Measurements from ENCODE around the gene NIPAL3.
"Not testable (repeated sequence)": the region's sequence is repeated elsewhere in the genome, so short reads cannot be mapped to it uniquely, and the experiment has no call there.

The NIPAL3 gene

DNA sequence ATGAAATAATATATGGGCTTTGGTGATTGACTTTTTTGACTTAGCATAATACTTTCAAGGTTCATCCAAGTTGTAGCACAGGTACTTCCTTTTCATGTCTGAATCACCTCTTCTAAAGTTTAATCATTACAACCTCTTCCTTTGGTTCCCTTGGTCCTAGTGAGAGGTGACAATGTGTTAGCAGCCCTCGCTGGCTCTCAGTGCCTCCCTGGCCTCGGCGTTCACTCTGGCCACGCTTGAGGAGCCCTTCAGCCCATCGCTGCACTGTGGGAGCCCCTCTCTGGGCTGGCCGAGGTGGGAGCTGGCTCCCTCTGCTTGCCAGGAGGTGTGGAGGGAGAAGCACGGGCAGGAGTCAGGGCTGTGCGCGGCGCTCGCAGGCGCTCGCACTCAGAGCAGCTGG is 74.1 kb downstream of the NIPAL3 start:
- DNase-seq (ENCODE audit: low read depth, low spot score) = no peak

DNA sequence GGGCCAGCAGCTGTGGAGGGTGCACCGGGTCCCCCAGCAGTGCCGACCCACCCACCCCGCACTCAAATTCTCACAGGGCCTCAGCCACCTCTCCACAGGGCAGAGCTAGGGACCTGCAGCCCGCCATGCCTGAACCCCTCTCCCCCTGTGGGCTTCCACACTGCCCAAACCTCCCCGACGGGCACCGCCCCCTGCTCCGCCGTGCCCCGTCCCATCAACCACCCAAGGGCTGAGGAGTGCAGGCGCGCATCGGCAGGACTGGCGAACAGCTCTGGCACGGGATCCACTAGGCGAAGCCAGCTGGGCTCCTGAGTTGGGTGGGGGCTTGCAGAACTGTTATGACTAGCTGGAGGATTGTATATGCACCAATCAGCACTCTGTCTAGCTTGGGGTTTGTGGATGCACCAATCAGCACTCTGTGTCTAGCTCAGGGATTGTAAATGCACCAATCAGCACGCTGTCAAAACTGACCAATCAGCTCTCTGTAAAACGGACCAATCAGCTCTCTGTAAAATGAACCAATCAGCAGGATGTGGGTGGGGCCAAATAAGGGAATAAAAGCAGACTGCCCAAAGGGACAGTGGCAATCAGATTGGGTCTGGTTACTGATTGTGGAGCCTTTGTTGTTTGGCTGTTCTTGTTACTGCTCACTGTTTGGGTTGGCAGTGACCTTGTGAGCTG is 74.6 kb downstream of the NIPAL3 start:
- DNase-seq (ENCODE audit: low read depth, low spot score) = no peak

DNA sequence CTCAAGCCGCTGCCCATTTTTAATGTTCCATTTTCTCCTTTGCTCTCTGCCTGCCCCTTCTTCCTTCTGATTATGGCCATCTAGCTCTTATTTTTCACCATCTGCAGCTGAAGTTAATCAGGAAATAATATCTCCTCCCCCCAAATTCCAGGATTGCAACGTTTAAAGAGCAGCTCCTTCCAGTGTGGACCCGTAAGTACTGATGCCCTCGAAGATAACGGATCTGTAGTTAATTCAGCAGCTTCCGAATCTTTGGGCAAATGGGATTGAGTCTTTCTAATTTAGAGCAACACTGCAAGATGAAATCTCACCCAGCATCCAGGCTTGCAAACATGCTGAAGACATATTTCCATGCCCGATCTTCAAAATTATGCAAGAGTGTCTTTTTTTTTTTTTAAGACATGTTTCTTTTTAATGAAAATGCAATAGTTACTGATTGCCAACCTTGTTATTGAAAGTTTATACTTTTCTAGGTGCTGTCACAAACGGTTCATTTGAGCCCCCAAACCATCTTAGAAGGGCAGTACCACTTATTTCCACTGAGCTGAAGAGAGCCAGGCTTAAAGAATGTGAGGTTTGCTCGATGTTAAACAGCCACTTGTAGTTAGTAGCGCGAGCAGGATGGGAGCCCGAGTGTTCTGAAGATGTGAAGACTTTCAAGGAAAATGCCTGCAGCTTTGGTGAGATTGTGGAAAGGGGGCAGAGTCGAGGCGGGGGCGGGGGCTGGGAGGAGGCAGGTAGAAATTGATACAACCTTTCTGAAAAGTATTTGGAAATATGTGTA is 76.2 kb downstream of the NIPAL3 start:
- DNase-seq (ENCODE audit: low read depth, low spot score) = no peak

DNA sequence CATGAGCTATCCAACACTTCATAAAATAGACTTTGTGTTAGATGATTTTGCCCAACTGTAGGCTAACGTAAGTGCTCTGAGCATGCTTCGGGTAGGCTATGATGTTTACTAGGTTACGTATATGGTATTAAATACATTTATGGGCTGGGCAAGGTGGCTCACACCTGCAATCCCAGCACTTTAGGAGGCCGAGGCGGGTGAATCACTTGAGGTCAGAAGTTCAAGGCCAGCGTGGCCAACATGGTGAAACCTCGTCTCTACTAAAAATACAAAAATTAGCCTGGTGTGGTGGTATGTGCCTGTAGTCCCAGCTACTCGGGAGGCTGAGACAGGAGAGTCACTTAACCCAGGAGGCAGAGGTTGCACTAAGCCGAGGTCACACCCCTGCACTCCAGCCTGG is 77.3 kb downstream of the NIPAL3 start:
- not testable (repeated sequence) for DNase-seq (ENCODE audit: low read depth, low spot score)

DNA sequence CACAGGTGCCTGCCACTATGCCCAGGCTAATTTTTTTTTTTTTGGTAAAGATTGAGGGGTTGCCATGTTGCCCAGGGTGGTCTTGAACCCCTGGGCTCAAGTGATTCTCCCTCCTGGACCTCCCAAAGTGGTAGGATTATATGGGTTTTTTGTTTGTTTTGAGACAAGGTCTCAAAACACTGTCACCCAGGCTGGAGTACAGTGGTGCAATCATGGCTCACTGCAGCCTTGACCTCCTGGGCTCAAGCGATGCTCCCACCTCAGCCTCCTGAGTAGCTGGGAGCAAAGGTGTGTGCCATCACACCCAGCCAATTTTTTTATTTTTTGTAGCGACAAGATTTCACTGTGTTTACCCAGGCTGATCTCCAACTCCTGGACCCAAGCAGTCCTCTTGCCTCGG is 78.2 kb downstream of the NIPAL3 start:
- DNase-seq (ENCODE audit: low read depth, low spot score) = no peak

DNA sequence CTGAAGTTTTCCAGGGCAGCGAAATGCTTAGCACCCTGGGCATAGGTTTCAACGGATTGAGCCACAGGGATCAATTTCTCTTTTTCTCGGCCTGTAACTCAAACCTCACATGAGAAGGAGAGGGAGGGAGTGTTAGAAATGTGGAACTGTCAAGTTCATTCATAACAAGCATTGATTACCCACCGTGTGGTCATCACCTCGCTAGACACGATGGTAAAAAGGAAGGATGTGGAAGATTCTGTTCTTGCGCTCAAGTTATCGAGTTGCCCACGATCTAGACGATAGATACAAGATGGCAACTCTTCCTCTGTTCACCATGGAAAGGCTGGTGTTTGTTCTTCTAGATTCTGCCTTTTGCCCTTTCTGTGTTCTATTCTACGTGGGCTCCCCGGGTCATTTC is 83.0 kb downstream of the NIPAL3 start:
- no peak for DNase-seq (ENCODE audit: low read depth, low spot score)

DNA sequence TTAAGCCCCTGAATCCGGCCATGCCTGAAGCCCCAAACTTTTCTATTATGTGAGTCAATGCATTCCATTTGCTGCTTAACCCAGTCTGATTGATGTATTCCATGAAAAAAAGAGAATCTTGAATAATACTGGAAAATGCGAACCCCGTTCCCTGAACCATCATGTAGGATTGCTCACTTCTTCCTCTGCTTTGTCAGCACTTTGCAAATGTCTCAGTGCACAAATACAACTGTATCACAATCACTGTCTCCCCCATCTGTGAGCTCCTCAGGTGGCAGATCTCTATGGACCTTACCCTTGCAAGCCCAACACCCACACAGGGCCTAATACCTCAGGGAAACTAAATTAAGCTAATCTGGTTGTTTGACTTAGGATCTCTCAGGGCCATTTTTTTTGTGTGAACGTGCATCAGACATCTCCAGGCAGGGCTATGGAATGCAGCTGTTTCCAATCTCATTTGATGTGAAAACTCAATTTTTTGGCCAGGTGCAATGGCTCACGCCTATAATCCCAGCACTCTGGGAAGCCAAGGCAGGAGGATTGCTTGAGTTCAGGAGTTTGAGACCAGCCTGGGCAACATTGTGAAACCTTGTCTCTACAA is 84.9 kb downstream of the NIPAL3 start:
- DNase-seq (ENCODE audit: low read depth, low spot score) = no peak

DNA sequence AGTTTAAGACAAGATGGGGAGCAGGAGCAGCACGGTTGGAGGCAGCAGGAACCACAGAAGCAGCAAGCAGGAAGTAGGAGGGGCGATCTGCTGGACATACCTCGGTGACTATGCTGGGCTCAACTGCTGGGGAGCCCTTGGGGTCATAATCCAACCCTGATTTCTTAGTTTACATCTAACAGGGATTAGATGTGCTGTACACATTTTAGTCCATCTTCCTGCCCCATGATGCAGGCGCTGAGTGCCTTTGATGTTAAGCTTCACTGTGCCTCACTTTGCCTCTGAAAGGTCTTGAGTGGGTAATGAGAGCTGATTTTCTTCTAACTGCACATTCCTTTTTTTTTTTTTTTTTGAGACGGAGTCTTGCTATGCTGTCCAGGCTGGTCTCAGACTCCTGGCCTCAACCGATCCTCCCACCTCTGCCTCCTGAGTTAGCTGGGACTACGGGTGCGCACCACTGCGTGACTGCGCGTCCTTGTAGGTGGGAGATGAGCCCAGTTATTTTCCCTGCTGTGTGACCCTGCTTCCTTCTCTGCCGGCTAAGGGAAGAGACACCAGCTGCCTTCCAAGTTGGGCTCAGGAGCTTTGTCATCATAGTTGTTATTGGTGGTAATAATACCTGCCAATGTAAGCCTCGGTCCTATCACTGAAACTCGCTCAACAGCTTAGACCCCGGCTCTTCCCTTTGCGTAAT is 85.9 kb downstream of the NIPAL3 start:
- DNase-seq (ENCODE audit: low read depth, low spot score) = no peak

DNA sequence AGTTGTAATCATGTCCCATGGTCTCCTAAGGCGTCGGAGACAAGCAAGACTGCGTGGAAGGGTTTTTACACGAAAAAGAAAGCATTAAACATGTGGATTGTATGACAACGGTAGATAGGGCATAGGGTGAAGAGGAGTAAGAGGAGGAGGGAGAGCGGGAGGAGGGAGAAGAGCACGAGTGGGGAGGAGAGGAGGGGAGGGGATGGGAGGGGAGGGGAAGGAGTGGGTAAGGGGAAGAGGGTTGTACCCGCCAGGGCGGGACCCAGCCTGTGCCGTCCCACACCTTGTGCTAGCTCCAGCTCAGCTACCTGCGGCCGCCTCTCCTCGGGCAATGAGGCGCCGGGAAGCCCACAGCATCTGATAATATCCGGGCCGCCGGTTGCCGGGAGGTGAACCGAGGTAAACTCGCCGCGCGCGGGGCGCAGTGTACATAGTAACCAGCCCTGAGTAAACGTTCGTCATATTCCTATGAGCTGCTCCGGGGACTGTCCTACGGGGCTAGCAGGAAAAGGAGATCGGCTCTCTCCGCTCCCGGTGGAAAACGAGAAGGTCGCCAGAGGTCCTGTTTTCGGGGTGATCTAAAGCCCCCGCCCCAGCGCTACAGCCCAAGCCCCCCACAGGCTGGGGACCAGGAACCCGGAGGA is 86.6 kb downstream of the NIPAL3 start:
- DNase-seq (ENCODE audit: low read depth, low spot score) = no peak

DNA sequence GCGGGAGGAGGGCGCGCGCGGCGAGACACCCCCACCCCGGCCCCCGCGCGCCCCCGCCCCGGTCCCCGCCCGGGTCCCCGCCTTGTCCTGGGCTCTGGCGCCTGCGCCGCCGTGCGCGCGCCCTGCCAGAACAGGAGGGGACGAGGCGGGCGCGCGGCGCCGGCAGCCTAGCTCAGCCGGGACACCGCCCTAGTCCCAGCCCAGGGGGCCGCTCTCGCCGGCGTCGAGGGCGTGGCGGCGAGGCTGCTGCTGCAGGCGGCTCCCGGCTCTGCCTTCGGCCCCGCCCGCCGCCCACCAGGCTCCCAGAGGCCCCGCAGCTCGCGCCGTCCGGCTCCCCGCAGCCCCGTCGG is 87.1 kb downstream of the NIPAL3 start, which contains the start of gene RCAN3:
TSS of gene RCAN3 (plus strand) at position 128 of the 350 bp plus-strand sequence. CDS start 11,537 bp downstream, outside the sequence.
- DNase-seq (ENCODE audit: low read depth, low spot score) = no peak

DNA sequence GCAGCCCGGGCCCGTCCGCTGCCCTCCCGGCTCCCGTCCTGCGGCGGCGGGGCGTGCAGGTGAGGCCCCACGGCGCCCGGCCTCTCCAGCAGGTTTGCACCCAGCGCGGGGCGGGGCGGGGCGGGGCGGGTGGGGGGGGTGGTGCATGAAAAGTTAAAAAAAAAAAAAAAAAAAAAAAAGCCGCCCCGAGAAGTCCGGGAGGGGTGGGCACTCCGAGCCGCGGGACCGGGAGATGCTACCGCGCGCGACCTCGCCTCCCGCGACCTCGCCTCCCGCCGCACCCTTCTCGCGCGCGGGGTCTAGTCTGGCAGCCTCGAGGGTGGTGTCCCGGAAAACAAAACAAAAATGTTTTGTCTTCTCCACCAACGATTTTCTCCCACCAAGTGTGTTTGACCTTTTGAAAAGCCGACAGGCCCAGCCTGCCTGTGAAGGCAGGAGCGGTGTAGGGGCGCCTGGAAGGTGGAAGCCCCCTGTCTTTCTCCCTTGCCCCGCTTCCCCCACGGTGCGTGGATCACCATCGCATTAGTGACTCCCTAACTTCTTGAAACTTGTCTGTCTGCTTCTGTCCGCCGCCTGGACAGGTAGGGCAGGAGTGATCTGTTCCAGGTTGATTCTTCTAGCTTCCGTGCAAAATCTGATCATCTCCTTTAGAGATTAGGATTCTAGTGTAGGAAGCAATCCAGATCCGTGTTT is 87.6 kb downstream of the NIPAL3 start:
- DNase-seq (ENCODE audit: low read depth, low spot score) = no peak

DNA sequence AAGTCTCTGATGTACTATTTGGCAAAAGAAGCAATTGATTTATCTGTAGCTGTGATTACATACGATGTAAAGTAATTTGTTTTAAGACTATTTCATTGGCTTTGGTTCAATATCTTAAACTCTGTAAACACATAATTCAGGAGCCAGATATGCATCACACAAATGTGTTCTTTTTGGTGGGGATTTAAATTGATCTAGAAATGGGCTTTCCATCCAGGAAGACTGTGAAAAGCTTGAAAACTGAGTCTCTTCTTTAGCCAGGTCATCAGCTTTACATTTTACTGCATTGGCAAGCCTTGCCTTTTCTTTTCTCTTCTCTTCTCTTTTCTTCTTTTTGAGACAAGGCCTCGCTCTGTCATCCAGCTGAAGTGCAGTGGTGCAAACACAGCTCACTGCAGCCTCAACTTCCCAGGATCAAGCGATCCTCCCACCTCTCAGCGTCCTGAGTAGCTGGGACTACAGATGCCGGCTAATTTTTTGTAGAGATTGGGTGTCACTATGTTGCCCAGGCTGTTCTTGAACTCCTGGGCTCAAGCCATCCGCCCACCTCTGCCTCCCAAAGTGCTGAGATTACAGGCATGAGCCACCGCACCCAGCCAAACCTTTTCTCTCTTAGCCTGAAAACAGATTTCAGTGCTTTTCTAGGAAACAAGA is 88.4 kb downstream of the NIPAL3 start:
- no peak for DNase-seq (ENCODE audit: low read depth, low spot score)

DNA sequence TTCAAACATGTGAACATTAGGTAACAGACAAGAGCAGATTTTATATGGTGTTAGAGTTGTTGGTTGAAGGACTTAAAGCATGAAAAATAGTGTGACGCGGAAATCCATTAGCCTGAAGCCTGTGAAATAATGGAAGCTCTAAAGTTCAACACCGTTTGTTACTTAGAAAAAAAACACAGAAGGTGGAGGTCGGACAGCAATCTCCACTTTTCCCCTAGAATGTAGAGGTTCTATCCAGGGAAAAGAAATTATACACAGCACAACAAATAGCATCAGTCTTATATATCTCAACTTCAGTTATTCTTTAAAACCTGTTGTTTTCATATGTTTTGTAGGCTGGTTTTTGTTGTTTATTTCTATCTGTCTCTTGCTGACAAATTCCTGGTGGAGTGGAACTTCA is 89.0 kb downstream of the NIPAL3 start:
- no peak for DNase-seq (ENCODE audit: low read depth, low spot score)

DNA sequence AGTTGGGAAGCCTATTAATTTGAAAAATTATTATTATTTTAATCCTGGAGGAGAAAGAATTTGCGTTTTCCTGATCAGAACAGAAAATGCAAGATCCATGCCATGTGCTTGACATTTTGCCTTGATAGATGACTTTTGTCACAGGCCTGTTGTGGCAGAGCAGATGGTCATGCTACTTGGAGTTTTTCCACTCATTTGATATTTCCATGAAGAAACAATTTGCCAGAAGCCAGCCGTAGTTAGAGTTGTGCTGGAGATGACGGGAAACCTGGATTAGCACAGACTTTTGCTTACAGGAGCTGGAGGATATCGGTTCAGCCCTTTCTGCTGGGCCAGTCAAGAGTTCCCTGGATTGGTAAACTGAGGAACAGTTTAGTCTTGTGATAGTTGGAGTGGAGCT is 90.2 kb downstream of the NIPAL3 start:
- no peak for DNase-seq (ENCODE audit: low read depth, low spot score)

DNA sequence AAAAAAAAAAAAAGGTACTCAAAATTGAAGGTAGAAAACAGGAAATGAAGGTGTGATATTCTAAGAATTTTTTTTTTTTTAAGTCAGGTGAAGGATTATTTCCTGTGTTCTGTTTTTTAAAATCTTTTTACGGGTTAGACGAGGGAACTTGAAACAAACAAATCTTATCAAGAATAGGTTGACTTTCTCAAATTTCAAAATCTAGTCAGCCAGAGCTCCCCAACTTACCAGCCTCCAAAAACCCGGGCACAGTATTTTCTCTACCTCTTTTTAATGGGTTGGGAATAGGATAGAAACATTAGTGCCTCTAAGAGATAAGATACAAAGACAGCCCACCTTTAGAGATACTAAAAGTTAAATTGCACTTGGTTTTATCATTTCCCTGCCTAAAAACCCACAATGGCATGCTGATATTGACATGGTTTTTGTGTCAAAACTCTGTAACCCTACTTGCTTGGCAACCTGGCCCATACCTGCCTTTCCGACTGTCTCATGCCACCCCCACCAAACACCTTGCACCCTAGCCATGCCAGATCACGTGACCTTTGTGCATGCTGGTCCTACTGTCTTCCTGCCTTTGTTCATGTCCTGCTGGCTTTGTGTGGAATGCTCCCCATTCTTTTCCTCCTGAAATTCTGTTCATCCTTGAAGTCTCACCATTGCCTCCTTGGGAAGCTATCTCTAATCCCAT is 91.2 kb downstream of the NIPAL3 start:
- DNase-seq (ENCODE audit: low read depth, low spot score) = no peak

DNA sequence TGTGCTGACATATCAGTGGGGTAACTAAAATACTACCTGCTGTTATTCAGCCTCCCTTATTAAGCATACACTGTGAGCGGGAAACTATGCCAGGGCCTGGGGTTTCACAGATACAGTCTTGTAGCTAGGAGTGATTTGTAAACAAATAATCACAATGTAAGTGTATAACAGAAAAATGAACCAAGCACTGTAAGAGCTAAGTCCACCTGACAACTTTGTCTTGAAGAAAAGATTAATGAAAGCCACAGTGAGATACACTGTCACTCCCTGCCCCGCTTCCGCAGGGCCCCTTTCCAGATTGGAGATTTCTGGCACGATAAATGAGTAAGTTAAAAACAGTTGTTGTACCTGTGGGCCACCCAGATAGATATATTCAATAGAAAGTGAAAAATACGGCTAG is 91.8 kb downstream of the NIPAL3 start:
- no peak for DNase-seq (ENCODE audit: low read depth, low spot score)

DNA sequence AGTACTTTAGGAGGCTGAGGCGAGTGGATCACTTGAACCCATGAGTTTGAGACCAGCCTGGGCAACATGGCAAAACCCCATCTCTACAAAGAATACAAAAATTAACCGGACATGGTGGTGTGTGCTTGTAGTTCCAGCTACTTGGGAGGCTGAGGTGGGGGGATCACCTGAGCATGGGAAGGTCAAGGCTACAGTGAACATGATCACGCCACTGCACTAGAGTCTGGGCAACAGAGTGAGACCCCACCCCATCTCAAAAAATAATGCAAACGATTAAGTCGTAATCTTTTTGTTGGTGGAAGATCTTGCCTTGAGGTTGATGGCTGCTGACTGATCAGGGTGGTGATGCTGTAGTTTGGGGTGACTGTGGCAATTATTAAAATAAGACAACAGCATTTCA is 93.3 kb downstream of the NIPAL3 start:
- DNase-seq (ENCODE audit: low read depth, low spot score) = no peak

DNA sequence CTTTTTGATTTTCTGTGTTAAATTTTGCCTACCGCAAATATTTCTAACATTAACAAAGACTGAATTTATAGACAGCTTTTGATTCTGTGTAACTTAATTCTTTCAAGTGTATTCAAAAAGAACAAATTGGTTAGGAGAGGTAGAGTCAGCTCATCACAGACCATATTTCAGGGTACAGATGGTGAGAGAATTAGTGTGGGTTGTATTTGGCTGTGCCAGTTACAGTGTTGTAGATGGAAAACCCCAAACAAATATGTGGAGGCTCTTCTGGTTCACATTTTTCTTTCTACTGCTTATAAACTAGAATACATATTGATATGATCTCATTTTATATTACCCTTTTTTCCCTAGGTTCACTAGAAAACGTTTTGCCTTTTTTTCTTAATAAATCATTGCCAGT is 98.1 kb downstream of the NIPAL3 start:
- DNase-seq (ENCODE audit: low read depth, low spot score) = no peak

DNA sequence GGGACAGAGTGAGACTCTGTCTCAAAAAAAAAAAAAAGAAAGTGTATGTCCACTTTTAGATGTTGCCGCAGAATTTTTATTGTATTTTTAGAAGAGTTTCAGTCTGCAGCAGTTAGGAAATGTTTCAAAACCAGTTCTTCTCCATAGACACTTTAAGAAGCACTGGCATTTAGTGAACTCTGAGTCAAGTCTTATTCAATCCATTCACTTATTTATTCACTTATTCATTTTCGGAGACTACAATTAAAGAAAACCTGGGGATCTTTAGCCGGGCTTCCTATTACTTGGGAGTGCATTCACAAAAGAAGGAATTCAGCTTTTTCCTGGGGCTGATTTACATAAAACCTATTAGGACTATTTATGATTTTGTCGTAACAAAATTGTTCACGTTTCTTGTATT is 99.3 kb downstream of the NIPAL3 start:
- no peak for DNase-seq (ENCODE audit: low read depth, low spot score)

DNA sequence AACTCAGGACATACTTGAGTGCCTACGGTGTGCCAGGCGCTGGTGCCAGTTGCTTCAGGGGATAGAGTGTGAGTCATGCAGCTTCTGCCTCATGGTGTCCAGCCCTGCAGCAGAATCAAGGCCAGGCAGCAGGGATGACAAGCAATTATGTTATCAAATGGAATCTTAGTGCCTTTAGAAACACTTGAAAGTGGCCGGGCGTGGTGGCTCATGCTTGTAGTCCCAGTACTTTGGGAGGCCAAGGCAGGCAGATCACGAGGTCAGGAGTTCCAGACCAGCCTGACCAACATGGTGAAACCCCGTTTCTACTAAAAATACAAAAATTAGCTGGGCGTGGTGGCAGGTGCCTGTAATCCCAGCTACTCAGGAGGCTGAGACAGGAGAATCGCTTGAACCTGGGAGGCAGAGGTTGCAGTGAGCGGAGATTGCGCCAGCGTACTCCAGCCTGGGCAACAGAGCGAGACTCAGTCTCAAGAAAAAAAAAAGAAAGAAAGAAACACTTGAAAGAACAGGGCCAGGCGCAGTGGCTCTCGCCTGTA is 100.1 kb downstream of the NIPAL3 start:
- DNase-seq (ENCODE audit: low read depth, low spot score) = not testable (repeated sequence)
